ENCODE data around the gene ABCA7. TPM values are rescaled to one million over a fixed set of nuclear protein-coding genes. Genes with fewer than 3 reads are reported as not detected.

Gene ABCA7
- total and polyA plus RNA-seq, 9 donors = 1.4 to 10.5 (median 2.5) TPM

- Histone ChIP-seq H3K9me3 (no peaks in the 10 kb centered on the region), H3K4me3 (no peak overlapping the region), H3K27me3 (peaks cover 15% of the 10 kb centered on the region), H3K36me3 (no peaks in the 10 kb centered on the region), H3K4me1 (ENCODE audit: insufficient read depth) (no peaks in the 10 kb centered on the region), H3K27ac (no peak overlapping the region)
- intact Hi-C loops (cut with DNase I) = no loop called here
- no peak for TF ChIP-seq EP300 (IDR thresholded peaks at IDR 0.05)
- TF ChIP-seq, protein P1, sequence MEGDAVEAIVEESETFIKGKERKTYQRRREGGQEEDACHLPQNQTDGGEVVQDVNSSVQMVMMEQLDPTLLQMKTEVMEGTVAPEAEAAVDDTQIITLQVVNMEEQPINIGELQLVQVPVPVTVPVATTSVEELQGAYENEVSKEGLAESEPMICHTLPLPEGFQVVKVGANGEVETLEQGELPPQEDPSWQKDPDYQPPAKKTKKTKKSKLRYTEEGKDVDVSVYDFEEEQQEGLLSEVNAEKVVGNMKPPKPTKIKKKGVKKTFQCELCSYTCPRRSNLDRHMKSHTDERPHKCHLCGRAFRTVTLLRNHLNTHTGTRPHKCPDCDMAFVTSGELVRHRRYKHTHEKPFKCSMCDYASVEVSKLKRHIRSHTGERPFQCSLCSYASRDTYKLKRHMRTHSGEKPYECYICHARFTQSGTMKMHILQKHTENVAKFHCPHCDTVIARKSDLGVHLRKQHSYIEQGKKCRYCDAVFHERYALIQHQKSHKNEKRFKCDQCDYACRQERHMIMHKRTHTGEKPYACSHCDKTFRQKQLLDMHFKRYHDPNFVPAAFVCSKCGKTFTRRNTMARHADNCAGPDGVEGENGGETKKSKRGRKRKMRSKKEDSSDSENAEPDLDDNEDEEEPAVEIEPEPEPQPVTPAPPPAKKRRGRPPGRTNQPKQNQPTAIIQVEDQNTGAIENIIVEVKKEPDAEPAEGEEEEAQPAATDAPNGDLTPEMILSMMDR (IDR thresholded peaks at IDR 0.05) = peak in 2 of 3 donors; percentile 55 to 60
- 5 to 11% (median 6%) methylated on average over 46 to 60 of the region's 60 CpGs for WGBS, 3 donors
- peak in 2 of 5 donors; percentile 56 to 73 for DNase-seq
Observed at GRCh38 chr19:1064661-1065605, 25.0 kb downstream of the ABCA7 start.

DNA sequence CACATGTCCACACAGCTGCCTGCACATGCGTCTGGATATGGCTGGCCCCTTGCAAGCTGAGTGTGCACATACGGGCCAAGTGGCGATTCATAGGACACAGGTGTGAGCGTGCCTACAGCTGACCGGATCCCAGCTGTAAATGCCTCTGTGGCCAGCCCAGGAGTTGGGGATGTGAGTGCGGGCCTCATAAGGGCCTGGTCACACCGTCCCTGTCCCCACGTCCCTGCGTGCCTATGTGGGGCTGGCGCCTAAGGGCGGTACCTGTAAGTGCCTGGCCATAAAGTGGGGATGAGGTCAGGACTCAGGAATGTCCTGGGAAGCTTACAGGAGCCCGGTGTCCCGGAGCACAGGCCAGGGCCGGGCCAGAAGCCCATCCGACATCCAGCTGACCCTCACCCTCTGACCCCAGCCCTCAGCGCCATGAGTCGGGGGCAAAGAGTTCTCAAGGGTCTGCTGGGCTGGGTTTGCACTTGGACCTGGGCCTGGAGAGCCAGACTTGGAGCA, 25.8 kb downstream of the ABCA7 start:
- H3K9me3 ChIP-seq = no peaks in the 10 kb centered on the region
- TF ChIP-seq EP300 (IDR thresholded peaks at IDR 0.05) = no peak
- no peak for TF ChIP-seq POLR2A (IDR thresholded peaks at IDR 0.05)
- peaks cover 15% of the 10 kb centered on the region for H3K27me3 ChIP-seq
- no peaks in the 10 kb centered on the region for H3K36me3 ChIP-seq
- H3K4me3 ChIP-seq = no peak overlapping the region
- H3K27ac ChIP-seq = no peak overlapping the region
- intact Hi-C loops (cut with DNase I) = no loop called here
- peak in 1 of 5 donors; percentile 26 for DNase-seq
- H3K4me1 ChIP-seq (ENCODE audit: insufficient read depth) = no peaks in the 10 kb centered on the region
- 41 to 54% (median 52%) methylated on average over 17 of the region's 17 CpGs for WGBS, 3 donors

- TF ChIP-seq POLR2A (IDR thresholded peaks at IDR 0.05) (no peak), EP300 (IDR thresholded peaks at IDR 0.05) (no peak)
- TF ChIP-seq, protein P1 (IDR thresholded peaks at IDR 0.05) = no peak
- DNase-seq = no peak
- Histone ChIP-seq H3K36me3 (no peaks in the 10 kb centered on the region), H3K27ac (no peak overlapping the region), H3K4me3 (no peak overlapping the region), H3K4me1 (ENCODE audit: insufficient read depth) (no peaks in the 10 kb centered on the region), H3K27me3 (peaks cover 20% of the 10 kb centered on the region), H3K9me3 (no peaks in the 10 kb centered on the region)
- intact Hi-C loops (cut with DNase I) = no loop called here
- WGBS, 3 donors = 26 to 36% (median 34%) methylated on average over 16 to 17 of the region's 17 CpGs
Observed at GRCh38 chr19:1066251-1066747, 26.4 kb downstream of the ABCA7 start.

DNA sequence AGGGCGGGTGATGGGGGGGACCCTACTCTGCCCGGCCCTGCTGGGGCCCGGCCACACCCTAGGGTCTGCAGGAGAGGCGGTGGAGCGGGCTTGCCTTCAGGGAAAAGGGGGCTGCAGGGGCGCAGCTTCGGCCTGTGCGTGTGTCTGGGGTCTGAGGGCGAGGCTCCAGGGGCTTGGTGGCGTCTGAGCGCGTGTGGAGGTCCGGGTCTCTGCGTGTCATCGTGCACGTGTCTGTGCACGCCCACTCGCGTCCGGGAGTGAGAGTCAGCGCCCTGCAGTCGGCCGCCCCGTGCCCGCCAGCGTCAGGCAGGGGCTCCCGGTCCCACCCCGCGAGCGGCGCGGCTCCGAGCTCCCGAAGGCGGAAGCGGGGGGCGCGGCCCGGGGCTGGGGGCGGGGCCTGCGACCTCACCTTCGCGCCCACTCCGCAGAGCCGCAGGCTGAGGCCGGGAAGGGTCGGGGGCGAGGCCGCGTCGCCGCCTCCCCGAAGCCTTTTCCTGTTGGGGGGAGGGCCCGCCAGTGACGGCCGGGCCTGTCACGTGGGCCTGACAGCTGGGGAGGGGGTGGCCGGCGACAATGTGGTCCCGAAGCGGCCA, 26.9 kb downstream of the ABCA7 start, which contains the start of gene ARHGAP45:
TSS of gene ARHGAP45 (plus strand) at position 420 of the 593 bp plus-strand sequence. CDS start 239 bp downstream, outside the sequence.
- TF ChIP-seq EP300 (IDR thresholded peaks at IDR 0.05) (no peak), POLR2A (IDR thresholded peaks at IDR 0.05) (no peak)
- TF ChIP-seq, protein P1 (IDR thresholded peaks at IDR 0.05) = no peak
- no peak for DNase-seq
- no peak within 1 kb of the TSS for H3K27ac ChIP-seq
- no peaks in the 10 kb centered on the region for H3K9me3 ChIP-seq
- H3K4me3 ChIP-seq = peak within 1 kb of the TSS; percentile 12
- H3K4me1 ChIP-seq (ENCODE audit: insufficient read depth) = no peaks in the 10 kb centered on the region
- 4 to 6% (median 5%) methylated on average over 27 to 61 of the region's 61 CpGs for WGBS, 3 donors
- H3K27me3 ChIP-seq = peaks cover 20% of the 10 kb centered on the region
- no peaks in the 10 kb centered on the region for H3K36me3 ChIP-seq
- intact Hi-C loops (cut with DNase I) = no loop called here
